ENCODE measurements around the gene ZMYND11.

The ZMYND11 gene

DNA sequence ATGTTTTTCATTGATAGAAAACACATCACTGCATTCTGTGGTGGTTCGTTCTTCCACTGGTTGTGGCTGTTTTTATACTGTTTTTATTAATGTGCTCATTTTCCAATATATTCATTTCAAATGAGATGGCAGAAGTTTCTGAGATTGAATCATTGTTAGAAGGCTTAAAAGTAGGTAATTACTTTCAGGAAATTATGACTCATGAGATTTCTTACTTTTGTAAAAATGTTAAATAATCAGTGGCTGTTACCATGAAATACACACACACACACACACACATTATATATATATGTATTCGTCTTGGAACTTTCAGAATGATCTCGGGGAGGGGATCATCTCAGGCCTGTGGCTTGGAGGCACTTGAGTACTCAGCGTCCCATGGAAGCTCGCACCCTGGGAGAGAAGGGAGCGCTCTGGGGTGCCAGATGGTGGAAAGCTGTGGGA lies 66.1 kb downstream of the ZMYND11 start:
- DNase-seq: no peak

DNA sequence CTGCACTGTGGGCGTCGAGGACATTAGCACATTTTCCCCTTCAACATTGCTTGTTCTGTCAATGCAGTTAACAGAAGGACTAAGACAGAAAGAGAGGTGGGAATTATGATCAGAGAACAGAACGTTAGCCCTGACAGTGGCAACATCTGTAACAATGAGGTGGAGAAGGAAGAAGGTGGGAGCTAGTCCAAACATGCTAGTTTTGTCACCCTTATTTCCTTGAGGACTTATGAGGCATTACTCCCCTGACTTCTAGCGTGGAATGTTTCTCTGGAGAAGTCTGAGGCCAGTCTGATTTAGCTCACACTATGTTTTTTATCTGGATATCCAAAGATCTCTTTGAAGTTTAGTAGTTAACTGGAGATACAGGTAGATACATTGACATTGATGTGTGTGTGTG lies 73.4 kb downstream of the ZMYND11 start:
- no peak for DNase-seq

DNA sequence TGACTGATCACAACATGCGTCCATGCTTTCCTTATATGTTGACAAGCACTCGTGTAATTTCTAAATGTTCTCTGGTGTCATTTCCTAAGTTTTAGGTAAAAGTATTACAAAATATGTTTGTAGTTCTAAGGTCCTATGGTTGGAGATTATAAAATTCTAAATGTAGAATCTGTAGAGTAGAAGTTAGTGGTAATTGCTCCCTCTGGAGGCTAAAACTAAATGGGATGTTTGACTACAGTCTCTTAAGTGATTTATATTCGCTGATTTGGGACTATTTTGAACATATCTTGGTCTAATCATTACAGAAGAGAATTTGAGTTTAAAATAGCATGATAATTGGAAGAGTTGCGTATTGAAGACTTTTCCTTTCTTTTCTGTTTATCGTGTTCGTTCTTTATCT lies 74.1 kb downstream of the ZMYND11 start:
- DNase-seq: no peak

DNA sequence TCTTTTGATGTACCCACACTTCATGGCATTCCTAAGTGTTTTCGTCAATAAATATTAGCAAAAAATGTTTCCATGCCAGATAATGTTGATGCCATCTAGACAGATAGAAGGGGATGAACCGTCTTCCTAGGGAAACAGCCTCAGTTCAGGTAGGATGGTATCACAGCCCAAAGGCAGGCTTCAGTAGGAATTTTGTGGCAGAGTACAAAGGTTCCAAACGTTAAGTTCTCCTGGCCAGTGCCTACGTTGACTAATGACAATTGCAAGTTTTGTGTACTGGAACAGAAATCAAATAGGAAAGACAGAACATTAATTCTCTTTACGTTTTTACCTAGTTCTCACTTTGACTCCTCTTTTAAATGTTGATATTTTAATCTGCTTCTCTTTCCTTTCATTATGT lies 75.0 kb downstream of the ZMYND11 start:
- DNase-seq: no peak

DNA sequence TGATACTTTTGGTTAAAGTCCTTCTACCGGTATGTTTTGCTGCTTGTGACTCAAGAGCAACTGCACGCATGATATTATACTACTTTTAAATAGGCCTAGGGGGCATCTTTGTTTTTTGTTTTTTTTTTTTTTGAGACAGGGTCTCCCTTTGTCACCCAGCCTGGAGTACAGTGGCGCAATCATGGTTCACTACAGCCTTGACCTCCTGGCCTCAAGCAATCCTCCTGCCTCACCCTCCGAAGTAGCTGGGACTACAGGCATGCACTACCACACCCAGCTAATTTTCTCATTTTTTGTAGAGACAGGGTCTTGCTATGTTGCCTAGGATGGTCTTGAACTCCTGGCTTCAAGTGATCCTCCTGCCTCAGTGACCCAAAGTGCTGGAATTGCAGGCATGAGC lies 80.2 kb downstream of the ZMYND11 start:
- no peak for DNase-seq

DNA sequence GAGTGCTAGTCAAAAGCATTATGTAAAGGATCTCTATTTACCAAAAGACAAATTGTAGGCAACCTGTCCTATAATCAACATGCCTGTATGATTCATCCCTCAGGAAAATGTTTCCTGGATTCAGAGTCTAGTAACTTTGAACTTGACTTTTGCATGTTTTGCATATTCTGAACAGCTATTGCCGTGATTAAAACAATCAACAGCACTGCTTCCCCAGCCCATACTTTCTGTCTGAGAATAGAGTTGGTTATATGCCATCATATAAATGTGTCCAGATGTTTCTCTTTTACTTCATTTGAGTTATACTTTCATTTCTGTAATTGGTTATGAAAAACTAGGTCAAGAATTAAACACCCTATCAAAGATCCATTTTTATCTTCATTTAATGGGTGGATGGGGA lies 83.5 kb downstream of the ZMYND11 start:
- no peak for DNase-seq

DNA sequence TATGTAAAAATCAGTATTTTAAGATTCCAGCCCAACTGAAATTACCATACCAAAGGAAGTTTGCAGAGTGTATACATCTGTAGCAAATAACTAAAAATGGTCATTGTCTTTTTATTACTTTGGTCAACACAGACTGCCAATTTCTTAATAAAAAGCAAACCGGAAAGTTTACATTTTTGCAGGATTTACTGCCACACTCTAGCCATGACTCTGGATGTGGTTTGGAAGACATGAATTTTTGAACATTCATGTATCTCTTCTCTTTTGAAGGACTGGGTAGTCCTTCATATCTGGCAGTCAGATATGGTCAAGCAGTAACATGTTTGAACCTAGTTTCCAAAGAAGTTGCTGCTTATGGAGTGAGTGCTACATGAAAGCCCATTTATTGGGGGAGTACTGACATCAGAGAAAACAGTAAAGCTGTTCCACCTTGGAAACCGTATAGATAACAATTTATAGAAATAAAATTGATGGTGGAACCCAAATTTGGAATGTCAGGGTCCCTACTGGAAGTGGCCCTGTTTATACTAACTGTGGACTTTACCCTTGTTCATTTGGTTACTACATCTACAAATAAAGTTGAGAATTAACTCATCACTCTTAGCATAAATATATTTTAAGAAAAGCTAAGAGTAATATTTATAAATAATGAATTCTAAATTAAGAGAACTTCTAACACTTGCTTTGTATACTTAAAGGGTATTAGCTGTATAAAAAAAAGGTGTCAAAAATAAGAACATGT lies 84.6 kb downstream of the ZMYND11 start:
- no peak for DNase-seq

DNA sequence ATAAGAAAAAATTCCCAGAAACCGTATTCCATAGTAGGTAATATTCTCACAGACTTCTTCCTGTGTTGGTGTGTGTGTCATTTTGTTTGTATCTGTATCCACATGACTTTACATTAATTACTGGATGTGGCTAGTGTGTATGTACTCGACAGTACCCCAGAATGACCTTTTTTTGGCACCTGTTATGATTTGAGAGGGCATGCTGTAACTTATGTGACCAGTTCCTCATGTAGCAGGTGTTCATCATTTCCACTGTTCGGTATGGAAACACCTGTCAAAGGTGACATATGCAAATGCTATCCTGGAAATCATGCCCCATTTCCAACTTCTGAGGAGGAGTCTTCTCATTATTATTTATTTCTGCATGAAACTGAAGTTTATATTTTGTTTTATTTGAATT lies 89.3 kb downstream of the ZMYND11 start:
- DNase-seq: peak; percentile 9

DNA sequence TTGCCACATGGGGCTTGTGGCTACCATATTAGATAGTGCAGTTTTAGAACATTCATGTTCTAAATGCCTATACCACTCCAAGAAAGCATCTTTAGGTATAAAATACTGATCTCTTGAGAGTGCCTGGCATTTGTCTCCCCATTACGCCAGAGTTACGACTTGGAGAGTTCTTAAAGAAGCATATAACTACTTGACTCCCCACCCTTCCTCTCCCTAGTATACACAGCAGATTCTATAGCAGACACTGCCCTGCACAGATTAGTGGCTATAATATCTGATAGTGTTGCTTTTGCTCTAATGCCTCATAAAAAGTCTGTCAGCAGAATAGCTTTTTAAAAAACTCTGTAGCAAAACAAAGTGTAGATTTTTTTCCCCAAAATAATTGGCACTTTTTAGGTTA lies 90.8 kb downstream of the ZMYND11 start:
- DNase-seq: no peak

DNA sequence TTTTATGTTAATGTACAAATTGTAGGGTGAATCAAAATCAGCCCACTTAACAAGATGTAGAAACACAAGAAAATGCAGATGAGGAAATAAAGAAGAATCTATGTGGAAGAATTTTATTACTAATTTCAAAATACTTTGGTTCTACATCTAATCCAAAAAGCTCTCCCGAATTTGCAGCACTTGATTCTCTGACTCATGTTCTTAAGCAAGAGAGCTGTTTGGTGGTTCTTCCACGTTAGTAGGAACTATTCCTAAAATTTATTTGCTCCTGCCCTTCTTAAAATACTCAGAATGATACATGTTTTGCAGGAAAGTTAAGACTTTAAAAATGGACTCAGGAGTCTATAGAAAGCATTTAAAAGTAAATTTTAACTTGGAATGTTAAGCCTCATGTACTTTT lies 91.8 kb downstream of the ZMYND11 start:
- DNase-seq: no peak

DNA sequence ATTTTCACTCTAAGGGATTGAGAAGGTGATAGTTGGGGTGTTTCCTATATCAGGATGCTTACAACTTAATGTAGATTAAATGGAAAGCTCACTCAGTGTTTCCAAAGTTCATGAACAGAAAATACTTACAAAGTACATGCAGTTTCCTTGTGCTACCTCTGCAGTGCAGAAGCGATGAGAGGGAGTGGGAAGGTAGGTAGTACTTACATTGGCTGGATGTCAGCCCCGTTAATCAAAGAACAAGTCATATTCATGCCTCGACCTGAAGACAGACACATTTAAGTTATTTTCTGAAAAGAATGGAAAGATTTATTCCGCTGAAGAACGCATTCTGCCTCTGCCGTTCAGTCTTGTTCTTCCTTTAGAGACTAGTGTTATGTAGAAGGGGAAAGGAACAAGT lies 93.1 kb downstream of the ZMYND11 start:
- no peak for DNase-seq

DNA sequence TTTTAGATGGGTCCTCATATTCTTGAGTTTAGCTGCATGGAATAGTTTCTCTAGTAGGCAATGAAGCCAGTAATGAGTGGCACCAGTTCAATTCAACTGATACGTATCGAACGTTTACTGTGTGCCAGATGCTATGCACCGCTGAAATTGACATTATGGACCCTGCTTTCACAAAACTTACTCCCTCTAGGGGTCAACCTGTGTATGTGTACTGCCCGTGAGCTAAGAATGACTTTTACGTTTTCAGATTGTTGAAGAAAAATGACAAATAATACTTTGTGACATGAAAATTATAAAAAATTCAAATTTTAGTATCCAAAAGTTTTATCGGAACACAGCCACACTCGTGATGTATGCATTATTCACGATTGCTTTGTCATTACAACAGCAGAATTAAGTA lies 95.5 kb downstream of the ZMYND11 start:
- DNase-seq: no peak

DNA sequence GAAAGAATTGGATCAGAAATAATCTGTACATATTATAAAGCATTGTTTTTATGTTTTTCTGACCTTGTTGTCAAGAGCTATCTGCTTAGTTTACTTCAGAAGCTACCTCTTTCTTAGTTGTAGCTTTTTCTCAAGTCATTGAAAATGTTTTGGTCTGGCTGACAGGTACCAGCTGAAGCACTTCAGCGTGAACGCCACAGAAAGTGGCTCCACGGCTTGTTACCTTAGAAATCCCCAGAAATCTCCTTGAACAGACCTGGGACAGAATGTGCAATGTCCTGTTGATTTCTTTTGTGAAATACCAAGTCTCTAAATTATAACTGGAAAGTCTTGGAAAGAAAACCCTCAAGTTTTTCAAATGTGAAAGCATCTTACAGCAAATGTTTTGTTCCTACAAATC lies 96.8 kb downstream of the ZMYND11 start:
- DNase-seq: no peak

DNA sequence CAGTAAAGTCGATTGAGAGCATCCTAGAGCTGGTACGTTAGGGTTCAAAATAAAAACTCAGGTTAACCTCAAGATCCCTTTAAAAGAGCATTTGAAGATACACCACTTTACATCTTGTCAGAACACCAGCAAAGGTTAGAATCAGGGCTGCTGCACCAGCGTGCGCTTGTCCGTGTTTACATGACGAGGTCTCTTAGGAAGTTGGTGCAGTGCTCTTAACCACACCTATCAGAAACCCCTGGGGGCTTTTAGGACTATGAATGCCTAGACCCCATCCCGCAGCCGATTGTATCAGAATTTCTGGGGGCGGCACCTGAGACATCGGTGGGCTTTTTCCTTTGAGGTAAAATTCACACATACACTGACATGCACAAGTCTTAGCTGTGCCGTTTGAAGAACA lies 97.6 kb downstream of the ZMYND11 start:
- no peak for DNase-seq

DNA sequence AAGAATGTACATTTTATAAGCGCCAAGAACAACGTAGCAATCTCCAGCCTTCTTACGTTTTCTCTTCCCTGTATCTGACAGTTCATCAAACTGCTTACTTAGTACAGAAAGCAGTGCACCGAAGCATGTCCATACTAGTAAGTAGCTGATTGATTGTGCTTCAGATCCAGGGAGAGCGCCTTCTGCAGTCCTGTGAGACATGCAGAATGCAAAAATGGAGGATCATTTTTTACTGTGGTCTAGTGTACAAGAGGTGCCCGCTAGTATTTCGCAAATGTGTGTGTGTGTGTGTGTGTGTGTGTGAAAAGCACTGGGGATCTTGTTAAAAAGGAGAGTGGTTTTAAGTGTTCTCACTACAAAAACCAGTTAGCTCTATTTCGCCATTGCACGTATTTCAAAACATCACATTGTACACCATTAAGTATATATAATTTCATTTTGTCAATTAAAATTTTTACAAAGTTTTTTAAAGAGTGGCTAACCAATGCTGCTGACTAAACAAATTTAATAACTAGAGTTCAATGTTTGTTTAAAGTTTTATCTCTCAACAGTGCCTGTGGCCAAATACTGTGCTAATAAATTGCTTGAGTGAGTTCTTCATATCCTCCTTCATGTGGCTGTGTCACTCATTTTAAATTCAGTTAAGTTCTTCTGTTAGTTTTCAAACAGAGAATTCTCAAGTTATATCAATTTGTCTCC lies 99.6 kb downstream of the ZMYND11 start:
- DNase-seq: no peak

DNA sequence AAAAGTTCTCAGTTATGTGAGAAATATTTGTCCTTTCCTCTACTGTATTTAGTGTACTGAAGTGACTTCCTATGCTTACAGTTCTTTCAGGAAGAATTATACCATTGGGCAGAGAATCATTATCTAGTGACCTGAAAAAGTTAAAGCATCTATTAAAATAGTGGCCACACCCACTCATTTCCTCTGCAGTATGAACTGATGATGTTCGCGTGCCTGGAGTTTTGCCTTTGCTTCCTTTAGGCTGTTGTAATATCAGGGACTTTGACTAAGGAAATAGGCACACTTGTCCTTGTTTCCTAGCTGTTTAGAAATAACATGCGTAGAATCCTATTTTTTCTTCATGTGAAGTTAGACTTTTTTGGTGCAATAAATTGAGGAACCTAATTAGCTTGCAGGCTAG lies 100.7 kb downstream of the ZMYND11 start:
- no peak for DNase-seq

DNA sequence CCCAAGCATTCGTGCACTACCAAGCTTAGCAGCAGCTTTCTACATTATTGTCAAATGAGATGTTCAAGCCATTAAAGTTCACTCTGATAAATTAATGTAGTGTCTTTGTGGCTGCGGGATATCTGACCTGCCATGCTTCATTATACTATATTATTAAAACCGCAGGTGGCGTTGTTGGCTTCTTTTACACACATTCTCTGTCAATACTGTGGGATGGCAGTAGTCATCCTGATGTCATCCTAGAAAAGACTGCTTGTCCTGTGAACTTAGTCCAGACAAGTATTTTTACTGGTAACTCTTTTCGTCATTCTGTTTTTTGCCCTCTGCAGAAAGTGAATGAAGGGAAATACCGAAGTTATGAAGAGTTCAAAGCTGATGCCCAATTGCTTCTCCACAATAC lies 103.9 kb downstream of the ZMYND11 start:
- DNase-seq: no peak

DNA sequence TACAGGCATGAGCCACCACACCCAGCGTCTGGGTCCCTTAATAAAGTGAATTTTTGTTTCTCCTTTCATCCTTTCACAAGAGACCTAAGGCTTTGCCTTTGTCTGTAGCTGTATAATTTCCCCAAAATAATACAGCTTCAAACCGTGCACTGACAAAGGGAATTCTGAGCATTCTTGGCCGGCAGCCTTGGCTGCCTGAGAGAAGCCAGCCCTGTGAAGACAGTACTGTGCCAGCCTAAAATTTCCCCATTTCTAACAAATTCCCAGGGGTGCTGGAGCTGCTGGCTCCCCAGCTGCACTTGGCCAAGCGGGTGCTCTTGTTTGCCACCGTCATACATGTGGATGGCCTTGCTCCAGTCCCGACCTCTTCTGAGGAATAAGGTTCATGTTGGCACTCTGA lies 106.2 kb downstream of the ZMYND11 start:
- DNase-seq: no peak

DNA sequence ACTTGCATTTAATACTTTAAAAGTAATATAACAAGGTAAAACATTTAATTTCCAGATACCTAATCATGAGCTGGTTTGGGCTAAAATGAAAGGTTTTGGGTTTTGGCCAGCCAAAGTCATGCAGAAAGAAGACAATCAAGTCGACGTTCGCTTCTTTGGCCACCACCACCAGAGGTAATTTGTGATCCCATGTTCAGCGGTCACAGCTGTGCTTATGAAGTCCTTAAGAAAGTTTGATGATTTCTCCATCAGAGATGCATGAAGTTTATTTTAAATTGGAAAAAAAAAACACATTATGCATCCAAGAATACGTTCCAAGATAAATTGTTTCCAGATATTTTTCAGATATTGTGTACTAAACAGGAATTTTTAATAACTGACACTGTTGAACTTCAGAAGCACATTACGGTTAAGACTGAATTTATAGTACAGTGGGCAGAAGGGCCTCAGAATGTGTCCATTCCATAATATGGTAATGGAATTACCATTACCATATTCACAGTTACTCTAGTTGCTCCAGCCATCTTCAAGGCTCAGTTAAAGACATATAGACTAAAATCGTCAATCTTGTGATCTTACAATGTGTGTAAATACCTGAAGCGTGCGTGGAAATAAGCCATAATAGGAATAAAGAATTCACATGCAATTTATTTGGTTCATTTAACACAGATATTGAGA lies 106.8 kb downstream of the ZMYND11 start:
- DNase-seq: no peak

DNA sequence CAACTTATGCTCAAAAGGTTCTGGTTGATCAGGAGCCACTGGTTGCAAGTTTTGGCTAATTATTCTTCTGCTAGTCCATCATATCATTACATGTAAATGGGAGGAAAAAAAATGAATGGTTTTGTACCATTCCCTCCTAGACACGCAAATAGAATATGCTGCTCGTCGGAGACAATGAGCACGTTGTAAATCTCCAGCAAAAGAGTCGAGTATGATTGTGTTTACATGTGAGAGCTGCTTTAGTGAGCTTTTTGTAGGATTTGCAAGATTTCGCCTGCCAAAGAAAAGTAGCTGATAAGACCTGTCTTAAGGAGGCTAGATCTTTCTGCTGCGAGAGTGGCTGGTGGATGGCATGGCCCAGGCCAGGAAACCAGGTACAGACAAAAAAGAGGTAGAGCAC lies 109.0 kb downstream of the ZMYND11 start:
- DNase-seq: no peak

DNA sequence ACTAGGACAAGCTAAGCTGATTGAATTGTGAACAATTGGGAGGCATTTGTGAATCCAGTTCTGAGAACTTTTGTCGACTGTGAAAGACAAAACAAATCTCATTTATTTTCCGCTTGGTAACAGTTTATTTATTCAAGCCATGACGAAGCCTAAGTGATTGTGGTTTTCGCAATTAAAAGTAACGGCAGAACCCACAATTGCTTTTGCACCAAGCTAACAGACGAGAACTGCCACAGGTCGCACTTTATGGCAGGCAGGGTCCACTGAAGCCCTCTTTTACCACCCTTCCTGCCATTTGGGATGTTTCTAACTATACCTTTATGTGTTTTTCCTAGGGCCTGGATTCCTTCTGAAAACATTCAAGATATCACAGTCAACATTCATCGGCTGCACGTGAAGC lies 111.2 kb downstream of the ZMYND11 start:
- DNase-seq: no peak

DNA sequence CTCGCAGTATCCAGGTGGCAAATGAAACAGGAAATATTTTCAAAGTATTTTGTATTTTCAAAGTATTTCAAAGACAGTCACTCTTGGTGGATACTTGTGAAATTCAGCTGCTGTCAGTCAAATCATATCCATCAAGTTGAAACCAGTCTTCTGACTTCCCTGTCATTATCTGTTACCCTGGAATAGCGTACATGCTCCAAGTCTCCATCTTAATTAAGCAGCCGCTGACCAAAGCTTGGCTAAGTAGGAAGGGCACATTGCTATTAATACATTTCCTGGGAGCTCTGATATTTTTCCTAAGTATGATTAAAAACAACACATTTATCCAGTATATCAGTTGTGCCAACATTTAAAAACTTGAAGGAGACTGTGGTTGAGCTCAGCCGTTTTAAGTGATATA lies 112.2 kb downstream of the ZMYND11 start:
- DNase-seq: no peak

DNA sequence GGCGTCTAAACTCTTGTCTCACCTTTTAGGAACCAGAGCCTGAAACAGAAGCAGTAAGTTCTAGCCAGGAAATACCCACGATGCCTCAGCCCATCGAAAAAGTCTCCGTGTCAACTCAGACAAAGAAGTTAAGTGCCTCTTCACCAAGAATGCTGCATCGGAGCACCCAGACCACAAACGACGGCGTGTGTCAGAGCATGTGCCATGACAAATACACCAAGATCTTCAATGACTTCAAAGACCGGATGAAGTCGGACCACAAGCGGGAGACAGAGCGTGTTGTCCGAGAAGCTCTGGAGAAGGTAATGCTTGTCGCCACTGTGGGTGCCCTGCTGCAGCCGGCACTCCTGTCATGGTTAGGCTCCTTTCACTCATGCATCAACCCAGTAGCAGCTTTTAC lies 113.1 kb downstream of the ZMYND11 start:
- no peak for DNase-seq

DNA sequence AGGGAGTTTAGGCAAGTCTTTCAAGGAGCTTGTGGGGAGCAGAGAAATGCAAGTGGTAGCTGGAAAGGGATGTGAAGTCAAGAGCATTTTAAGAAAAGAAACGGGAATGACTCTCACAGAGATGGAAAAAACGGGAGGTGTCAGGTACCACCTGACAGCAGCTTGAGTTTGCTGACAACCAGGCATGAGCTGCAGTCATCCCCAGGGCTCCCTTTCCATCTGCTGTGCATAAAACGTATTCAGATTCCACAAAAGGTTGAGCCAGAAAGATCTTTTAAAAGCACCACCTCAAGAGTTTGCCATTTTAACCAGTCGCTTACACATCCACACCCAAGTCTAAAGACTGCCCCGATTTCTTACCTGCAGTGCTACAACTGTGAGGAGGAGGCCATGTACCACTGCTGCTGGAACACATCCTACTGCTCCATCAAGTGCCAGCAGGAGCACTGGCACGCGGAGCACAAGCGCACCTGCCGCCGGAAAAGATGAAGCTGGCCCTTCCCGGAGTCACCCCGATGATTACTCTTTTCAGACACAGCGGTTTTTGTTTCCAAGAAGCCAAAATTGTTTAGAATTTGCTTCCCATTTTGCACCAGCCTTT lies 116.8 kb downstream of the ZMYND11 start:
- no peak for DNase-seq

Measured in NCI-H2171 (cell line).